GM12878 (cell line): Measurements from ENCODE around the gene MGAT4B. TPM values are rescaled to one million over a fixed set of nuclear protein-coding genes. Genes with fewer than 3 reads are reported as not detected.

Experiments used
- ATAC-seq: fragments of 200-7000 bp; cut with Tn5 transposase; 3 replicates; pipeline ENCODE4 v1.9.1; 2020; ENCODE audit warnings: mild to moderate bottlenecking, moderate library complexity
- BruUV-seq: library from RNA; stranded (reverse); fragments of 400-500 nt; replicated peaks from 2 replicates; lab custom pipeline; 2021; lab: Mats Ljungman, UMichigan
- CTCF ChIA-PET: fragments of 300-600 bp; sonication (Branson Sonifier 250); formaldehyde crosslinking; extraction: SDS; loops from one replicate; lab custom pipeline; 2021; ENCODE audit warnings: inconsistent platforms; lab: Yijun Ruan, JAX
- POLR2A ChIA-PET: fragments of 350-600 bp; formaldehyde crosslinking; extraction: SDS; loops from one replicate; lab custom pipeline; 2021; ENCODE audit warnings: inconsistent platforms; lab: Charles Lee
- RAD21 ChIA-PET: fragments of 300-600 bp; sonication (Branson Sonifier 250); formaldehyde crosslinking; loops from one replicate; lab custom pipeline; 2023; ENCODE audit warnings: antibody characterized with exemption; ENCODE audit not compliant: unreplicated experiment; lab: Charles Lee
- SMC1A ChIA-PET: fragments of 300-600 bp; sonication (Branson Sonifier 250); formaldehyde crosslinking; loops from one replicate; lab custom pipeline; 2023; ENCODE audit not compliant: unreplicated experiment, uncharacterized antibody; lab: Charles Lee
- DNase-seq: peaks from one replicate; pipeline ENCODE4 v3.0.0-alpha.2; 2011; ENCODE audit warnings: low read depth, low spot score
- FAIRE-seq: peaks from 3 replicates; lab custom pipeline; 2011; peaks lifted over from hg19 to GRCh38; lab: Jason Lieb, UNC
- H2AFZ ChIP-seq: 2 replicates; pipeline ENCODE4 v1.6.0; 2011; ENCODE audit warnings: low read depth, low read length, control low read depth; ENCODE audit not compliant: control insufficient read depth
- H3K27ac ChIP-seq: 2 replicates; pipeline ENCODE4 v1.5.1; 2011; ENCODE audit warnings: control low read depth; ENCODE audit not compliant: control insufficient read depth, insufficient read depth
- H3K27me3 ChIP-seq, 2 experiments: replicated peaks in 1 of 2; 2 replicates each; pipeline versions ENCODE4 v1.6.0 to v1.6.1; 2011; ENCODE audit warnings: low read length in 1 of 2; ENCODE audit not compliant: control insufficient read depth in 2 of 2, insufficient read depth in 2 of 2
- H3K36me3 ChIP-seq, 2 experiments: 2 replicates each; pipeline ENCODE4 v1.5.1; 2011; ENCODE audit warnings: low read length in 1 of 2; ENCODE audit not compliant: control insufficient read depth in 2 of 2, insufficient read depth in 2 of 2
- H3K4me1 ChIP-seq: 2 replicates; pipeline ENCODE4 v1.6.1; 2011; ENCODE audit warnings: mild to moderate bottlenecking, low read length, moderate library complexity, mixed read lengths; ENCODE audit not compliant: control insufficient read depth, insufficient read depth
- H3K4me2 ChIP-seq: 2 replicates; pipeline ENCODE4 v1.6.0; 2011; ENCODE audit warnings: control low read depth; ENCODE audit not compliant: control insufficient read depth, insufficient read depth
- H3K4me3 ChIP-seq: fragments of 200-600 bp; sonication (generic); 2 replicates; pipeline ENCODE4 v1.5.1; 2016
- H3K79me2 ChIP-seq: 2 replicates; pipeline ENCODE4 v1.6.0; 2011; ENCODE audit warnings: low read length; ENCODE audit not compliant: control insufficient read depth, insufficient read depth
- H3K9ac ChIP-seq: 2 replicates; pipeline ENCODE4 v1.8.0; 2011; ENCODE audit warnings: low read length, control low read depth, mixed read lengths; ENCODE audit not compliant: control insufficient read depth, insufficient read depth
- H3K9me3 ChIP-seq: replicated peaks from 3 replicates; pipeline ENCODE4 v1.5.1; 2011; ENCODE audit warnings: mild to moderate bottlenecking, low read length; ENCODE audit not compliant: control insufficient read depth, insufficient read depth
- H4K20me1 ChIP-seq: 2 replicates; pipeline ENCODE4 v1.6.0; 2011; ENCODE audit not compliant: control insufficient read depth, insufficient read depth
- BACH1 ChIP-seq: fragments of 450-650 bp; IDR thresholded peaks from 2 replicates; pipeline ENCODE4 v1.6.1; 2017; ENCODE audit warnings: mild to moderate bottlenecking, borderline replicate concordance
- CHD1 ChIP-seq: IDR thresholded peaks from 2 replicates; pipeline ENCODE4 v1.6.1; 2012; ENCODE audit warnings: low read depth, low read length, improper control_type of control experiment
- CREB1 ChIP-seq: IDR thresholded peaks from 2 replicates; pipeline ENCODE4 v1.6.1; 2012; ENCODE audit warnings: low read depth, mild to moderate bottlenecking, inconsistent platforms
- EGR1 ChIP-seq, 2 experiments: IDR thresholded peaks; 1 replicate in 1 of 2; 2 replicates in 1 of 2; pipeline ENCODE4 v1.6.1; 2011 to 2012; ENCODE audit warnings: low read depth in 2 of 2, low read length in 2 of 2, borderline replicate concordance in 1 of 2, mild to moderate bottlenecking in 1 of 2, moderate library complexity in 1 of 2
- FOXM1 ChIP-seq: IDR thresholded peaks from 2 replicates; pipeline ENCODE4 v1.6.1; 2012; ENCODE audit warnings: low read depth, mild to moderate bottlenecking, inconsistent platforms, low read length, moderate library complexity
- MXI1 ChIP-seq: fragments of 150-350 bp; IDR thresholded peaks from 2 replicates; pipeline ENCODE4 v1.6.1; 2011; ENCODE audit warnings: low read depth, mild to moderate bottlenecking, inconsistent platforms, low read length, improper control_type of control experiment
- RB1 ChIP-seq: fragments of 450-650 bp; formaldehyde crosslinking; IDR thresholded peaks from 2 replicates; pipeline ENCODE4 v1.6.1; 2017; ENCODE audit warnings: mild to moderate bottlenecking, borderline replicate concordance
- RBBP5 ChIP-seq: fragments of 200-600 bp; sonication (generic); conservative IDR thresholded peaks from 2 replicates; pipeline ENCODE4 v1.6.1; 2016
- RFX5 ChIP-seq: IDR thresholded peaks from 2 replicates; pipeline ENCODE4 v1.6.1; 2011; ENCODE audit warnings: low read depth, low read length, improper control_type of control experiment
- SP1 ChIP-seq: IDR thresholded peaks from one replicate; pipeline ENCODE4 v1.6.1; 2011; ENCODE audit warnings: low read depth, low read length
- SREBF2 ChIP-seq: IDR thresholded peaks from 2 replicates; pipeline ENCODE4 v1.6.1; 2012; ENCODE audit warnings: mild to moderate bottlenecking, low read length
- SRF ChIP-seq, 2 experiments: IDR thresholded peaks; 2 replicates each; pipeline ENCODE4 v1.6.1; 2011; ENCODE audit warnings: low read depth in 2 of 2, low read length in 2 of 2, mild to moderate bottlenecking in 1 of 2, moderate library complexity in 1 of 2
- SUZ12 ChIP-seq: fragments of 200-600 bp; sonication (generic); IDR thresholded peaks from one replicate; pipeline ENCODE4 v1.6.1; 2018; ENCODE audit warnings: antibody characterized with exemption, mild to moderate bottlenecking; ENCODE audit not compliant: unreplicated experiment
- WRNIP1 ChIP-seq: IDR thresholded peaks from 2 replicates; pipeline ENCODE4 v1.6.1; 2011; ENCODE audit warnings: low read depth, low read length, improper control_type of control experiment, borderline replicate concordance
- WGBS: methylation state at CpG from one replicate; pipeline ENCODE4 v1.1.6; 2016; ENCODE audit warnings: low lambda C conversion rate; ENCODE audit not compliant: insufficient replicate concordance, insufficient coverage; ENCODE audit errors: missing lambda C conversion rate; 5-methylcytosine and 5-hydroxymethylcytosine counted together
- in situ Hi-C: fragments of 300-500 bp; cut with MboI; formaldehyde crosslinking; loops from 9 replicates; pipeline ENCODE4 v1.14.3; 2018; ENCODE audit warnings: mixed read lengths
- intact Hi-C: fragments of 100-400 bp; cut with micrococcal nuclease; formaldehyde crosslinking; loops from one replicate; pipeline ENCODE4 v1.14.2; 2022; ENCODE audit not compliant: unreplicated experiment
- polyA plus RNA-seq, 11 experiments: library from polyadenylated mRNA; depleted of rRNA in 4 of 11; unstranded in 6 of 11; stranded (reverse) in 5 of 11; fragments of >200 nt; fragmentation: Nextera tagmentation in 4 of 11; fragmentation: Illumina TruSeq in 1 of 11; extraction: Ambion mirVana in 4 of 11; extraction: Trizol in 1 of 11; gene quantifications; 1 replicate in 1 of 11; 2 replicates in 10 of 11; pipeline versions ENCODE4 v1.2.1 to v1.2.3, GENCODE V29; 2011 to 2016; ENCODE audit warnings: inconsistent platforms in 2 of 11, missing spikeins in 2 of 11, low read depth in 1 of 11
- total RNA-seq, 4 experiments: library from RNA; depleted of rRNA in 3 of 4; stranded (reverse); fragments of >200 nt in 3 of 4; fragmentation: Illumina TruSeq in 1 of 4; extraction: Trizol in 1 of 4; gene quantifications; 2 replicates each; pipeline versions ENCODE4 v1.2.1 to v1.2.3, GENCODE V29; 2013 to 2021
- TF ChIP-seq, protein P1 (sequence below): IDR thresholded peaks from 2 replicates; pipeline ENCODE4 v1.6.1; 2011; ENCODE audit warnings: low read depth, low read length, improper control_type of control experiment, borderline replicate concordance
- TF ChIP-seq, protein P2 (sequence below): IDR thresholded peaks from 2 replicates; pipeline ENCODE4 v1.6.1; 2012; ENCODE audit warnings: low read depth, low read length, improper control_type of control experiment
- TF ChIP-seq, protein P3 (sequence below): IDR thresholded peaks from 2 replicates; pipeline ENCODE4 v1.6.1; 2011; ENCODE audit warnings: low read depth, mild to moderate bottlenecking, low read length, moderate library complexity, borderline replicate concordance; ENCODE audit errors: extremely low read depth
- TF ChIP-seq, protein P4 (sequence below): IDR thresholded peaks from 2 replicates; pipeline ENCODE4 v1.6.1; 2012; ENCODE audit warnings: low read depth, low read length, improper control_type of control experiment

The MGAT4B gene
- total and polyA plus RNA-seq, 10 of the 15 experiments (the other 5 are each of a cell fraction or from before 2014, with no cell fraction given), result 0.60 to 82.5 (median 34.4) TPM; not detected in 1

DNA sequence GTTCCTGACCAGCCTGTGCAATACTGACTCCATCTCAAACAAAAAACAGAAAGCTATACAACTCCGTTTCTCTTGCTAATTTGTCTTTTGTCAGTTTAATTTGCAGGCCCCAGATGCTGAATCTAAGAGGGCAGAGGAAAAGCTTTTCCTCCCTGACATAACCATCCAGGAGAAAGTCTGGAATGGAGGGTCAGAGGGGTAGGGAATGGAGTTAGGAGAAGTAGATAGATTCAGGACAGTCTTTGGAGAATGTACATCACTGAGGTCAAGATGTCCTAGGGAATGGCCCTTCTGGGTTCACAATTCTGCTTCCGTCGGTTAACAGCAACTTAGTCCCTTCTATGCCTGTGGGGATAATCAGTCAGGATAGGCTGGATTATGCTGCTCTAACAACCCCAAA, 7.4 kb upstream of the MGAT4B start (continued):
- no peak for TF ChIP-seq RB1
- TF ChIP-seq, all 136 proteins: peak for 0

DNA sequence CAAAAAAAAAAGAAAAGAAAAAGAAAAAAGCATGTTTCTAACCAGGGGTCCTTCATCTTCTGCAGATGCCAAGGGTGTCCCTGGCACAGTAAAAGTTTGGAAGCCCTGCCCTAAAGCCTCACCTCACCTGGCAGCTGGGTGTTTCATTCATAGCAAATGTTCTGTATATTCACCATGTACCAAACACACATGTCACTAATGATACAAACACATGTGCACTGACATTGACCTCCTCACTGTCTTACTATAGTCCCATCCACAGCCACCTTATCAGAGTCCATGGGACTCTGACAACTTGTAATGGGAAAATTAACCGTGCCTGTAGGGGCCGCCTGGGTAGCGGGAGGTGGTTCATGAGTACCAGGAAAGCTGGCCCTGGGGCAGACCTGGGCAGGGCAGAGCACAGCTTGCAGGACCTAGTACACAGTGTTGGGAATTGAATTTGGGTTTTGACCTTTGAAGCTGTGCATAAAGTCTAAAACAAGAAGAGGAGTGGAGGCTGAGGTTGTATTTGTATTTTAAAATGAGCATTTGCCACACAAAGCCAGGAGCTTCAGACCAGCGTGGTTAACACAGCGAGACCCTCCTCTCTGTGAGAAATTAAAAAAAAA, 6.4 kb upstream of the MGAT4B start:
- H3K27ac ChIP-seq, result no peak overlapping the region
- TF ChIP-seq SUZ12 (no peak), CHD1 (no peak), SREBF2 (no peak), CREB1 (no peak), RFX5 (no peak), SP1 (no peak), SRF (IDR thresholded peaks at IDR 0.05; ENCODE audit: low read depth in 2 of 2, low read length in 2 of 2) (no peak), WRNIP1 (no peak), BACH1 (no peak), MXI1 (no peak), RBBP5 (no peak), EGR1 (IDR thresholded peaks at IDR 0.05; ENCODE audit: borderline replicate concordance in 1 of 2, low read depth in 2 of 2, low read length in 2 of 2) (no peak), FOXM1 (no peak)
- TF ChIP-seq, protein P1, sequence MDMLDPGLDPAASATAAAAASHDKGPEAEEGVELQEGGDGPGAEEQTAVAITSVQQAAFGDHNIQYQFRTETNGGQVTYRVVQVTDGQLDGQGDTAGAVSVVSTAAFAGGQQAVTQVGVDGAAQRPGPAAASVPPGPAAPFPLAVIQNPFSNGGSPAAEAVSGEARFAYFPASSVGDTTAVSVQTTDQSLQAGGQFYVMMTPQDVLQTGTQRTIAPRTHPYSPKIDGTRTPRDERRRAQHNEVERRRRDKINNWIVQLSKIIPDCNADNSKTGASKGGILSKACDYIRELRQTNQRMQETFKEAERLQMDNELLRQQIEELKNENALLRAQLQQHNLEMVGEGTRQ, result no peak
- TF ChIP-seq, protein P2, sequence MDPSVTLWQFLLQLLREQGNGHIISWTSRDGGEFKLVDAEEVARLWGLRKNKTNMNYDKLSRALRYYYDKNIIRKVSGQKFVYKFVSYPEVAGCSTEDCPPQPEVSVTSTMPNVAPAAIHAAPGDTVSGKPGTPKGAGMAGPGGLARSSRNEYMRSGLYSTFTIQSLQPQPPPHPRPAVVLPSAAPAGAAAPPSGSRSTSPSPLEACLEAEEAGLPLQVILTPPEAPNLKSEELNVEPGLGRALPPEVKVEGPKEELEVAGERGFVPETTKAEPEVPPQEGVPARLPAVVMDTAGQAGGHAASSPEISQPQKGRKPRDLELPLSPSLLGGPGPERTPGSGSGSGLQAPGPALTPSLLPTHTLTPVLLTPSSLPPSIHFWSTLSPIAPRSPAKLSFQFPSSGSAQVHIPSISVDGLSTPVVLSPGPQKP, result no peak
- TF ChIP-seq, protein P3, sequence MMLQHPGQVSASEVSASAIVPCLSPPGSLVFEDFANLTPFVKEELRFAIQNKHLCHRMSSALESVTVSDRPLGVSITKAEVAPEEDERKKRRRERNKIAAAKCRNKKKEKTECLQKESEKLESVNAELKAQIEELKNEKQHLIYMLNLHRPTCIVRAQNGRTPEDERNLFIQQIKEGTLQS, result no peak
- TF ChIP-seq, protein P4, sequence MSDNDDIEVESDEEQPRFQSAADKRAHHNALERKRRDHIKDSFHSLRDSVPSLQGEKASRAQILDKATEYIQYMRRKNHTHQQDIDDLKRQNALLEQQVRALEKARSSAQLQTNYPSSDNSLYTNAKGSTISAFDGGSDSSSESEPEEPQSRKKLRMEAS, result no peak
- ChIA-PET CTCF (no interaction called here), POLR2A (interaction anchor here (0.7 kb wide), 1 partner anchor 53 kb away, joined by 3 read pairs; no protein-coding TSS in a partner anchor), RAD21 (no interaction called here), SMC1A (no interaction called here)
- H3K27me3 ChIP-seq, result no peaks in the 10 kb centered on the region
- no peak overlapping the region for H3K9ac ChIP-seq
- H3K4me2 ChIP-seq, result no peak overlapping the region
- 98% methylated on average over 5 of the region's 5 CpGs for WGBS
- ATAC-seq, result no peak
- no peak overlapping the region for H3K4me3 ChIP-seq
- no peaks in the 10 kb centered on the region for H3K9me3 ChIP-seq
- no peak for FAIRE-seq
- peaks cover 9% of the 10 kb centered on the region for H3K4me1 ChIP-seq
- in situ Hi-C loops, result loop anchor here (10.0 to 25.0 kb wide), 2 partner anchors 999 to 1688 kb away; partner anchors contain the start of gene MGAT1
- no peaks in the 10 kb centered on the region for H3K79me2 ChIP-seq
- H4K20me1 ChIP-seq, result no peaks in the 10 kb centered on the region
- DNase-seq, result no peak
- H2AFZ ChIP-seq, result no peak overlapping the region
- no peaks in the 10 kb centered on the region; a peak in 1 of 4 replicates for H3K36me3 ChIP-seq
- no TSS peak for BruUV-seq
- intact Hi-C loops, result no loop called here
